GM12873 (cell line): ENCODE results near the gene PTAFR.

Experiments used
- CTCF ChIP-seq: IDR thresholded peaks from 2 replicates; pipeline ENCODE4 v1.5.1; 2012; ENCODE audit warnings: low read depth, mild to moderate bottlenecking, moderate library complexity, low read length, control low read depth; ENCODE audit not compliant: insufficient read depth; ENCODE audit errors: missing control alignments

PTAFR gene

GRCh38 chr1:28173151-28173979 lies 3.1 kb downstream of the PTAFR start:
- no peak for TF ChIP-seq CTCF

GRCh38 chr1:28172713-28173150 lies 3.8 kb downstream of the PTAFR start:
- no peak for TF ChIP-seq CTCF

- no peak for TF ChIP-seq CTCF
These were observed 5.2 kb downstream of the PTAFR start for GRCh38 chr1:28171246-28171645.

GRCh38 chr1:28170001-28170596 lies 6.4 kb downstream of the PTAFR start:
- no peak for TF ChIP-seq CTCF

GRCh38 chr1:28163496-28164161 lies 12.9 kb downstream of the PTAFR start:
- no peak for TF ChIP-seq CTCF

GRCh38 chr1:28162151-28162550 lies 14.3 kb downstream of the PTAFR start:
- TF ChIP-seq CTCF, result no peak

- TF ChIP-seq CTCF, result no peak
These were observed 14.7 kb downstream of the PTAFR start for GRCh38 chr1:28161751-28162150.
